Fibroblast of the aortic adventitia (primary cell): ENCODE measurements around the gene ECE1. TPM values are rescaled to one million over a fixed set of nuclear protein-coding genes. Genes with fewer than 3 reads are reported as not detected.
"Not testable (repeated sequence)": the region's sequence is repeated elsewhere in the genome, so short reads cannot be mapped to it uniquely, and the experiment has no call there.

Source experiments
- DNase-seq: peaks from one replicate; pipeline ENCODE4 v3.0.0-alpha.2; 2010; ENCODE audit warnings: low read depth
- H3K4me3 ChIP-seq: 2 replicates; pipeline ENCODE4 v1.5.1; 2011; ENCODE audit warnings: low read depth, mild to moderate bottlenecking, control low read depth, low read length, moderate library complexity
- CTCF ChIP-seq: IDR thresholded peaks from 2 replicates; pipeline ENCODE4 v1.5.1; 2011; ENCODE audit warnings: mild to moderate bottlenecking, low read length, control low read depth, inconsistent platforms; ENCODE audit not compliant: insufficient read depth
- total RNA-seq: library from RNA; depleted of rRNA; stranded (reverse); fragments of >200 nt; gene quantifications from 2 replicates; pipeline ENCODE4 v1.2.3, GENCODE V29; 2012; ENCODE audit warnings: low replicate concordance

ECE1 gene
- total RNA-seq, 1 donor = 90.4 TPM

DNA sequence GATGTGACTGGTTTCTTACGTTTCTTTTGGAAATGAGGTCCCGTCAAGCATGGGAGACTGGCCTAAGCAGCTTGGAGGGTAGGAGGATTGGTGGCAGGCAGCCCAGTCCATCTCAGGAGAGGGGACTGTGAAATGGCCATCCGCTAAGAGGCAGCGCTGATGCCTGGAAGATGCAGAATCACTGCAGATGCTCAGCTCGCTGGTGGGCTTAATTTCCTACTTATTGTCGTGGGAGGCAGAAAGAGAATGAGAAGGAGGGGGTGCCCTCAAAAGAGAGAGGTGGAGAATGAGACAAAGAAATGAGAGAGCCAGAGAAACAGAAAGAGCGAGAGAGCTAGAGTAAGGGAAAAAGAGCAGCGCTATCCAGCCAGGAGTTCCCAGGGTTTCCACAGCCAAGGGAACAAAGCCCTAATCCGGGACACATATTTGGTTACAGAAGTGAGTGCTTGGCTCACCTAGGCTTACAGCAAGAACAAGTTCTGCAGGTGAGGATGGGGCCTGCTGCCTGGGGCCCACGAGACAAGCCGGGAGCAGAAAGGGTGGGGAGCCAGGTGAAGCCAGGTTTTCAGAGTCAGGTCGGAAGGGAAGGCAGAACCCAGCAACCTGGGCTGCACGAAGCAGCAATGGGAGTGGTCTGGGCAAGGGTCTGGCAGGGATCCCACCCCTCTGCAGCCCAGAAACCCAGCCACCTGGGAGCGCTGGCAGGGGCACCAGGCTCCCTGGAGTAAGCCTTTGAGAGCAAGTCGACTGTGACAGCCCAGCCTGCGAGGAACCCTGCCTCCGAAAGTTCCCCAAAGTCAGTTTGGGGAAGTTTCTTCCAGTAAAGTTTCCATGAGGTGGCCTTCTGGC is 5.8 kb downstream of the ECE1 start:
- TF ChIP-seq CTCF = no peak
- no peak overlapping the region for H3K4me3 ChIP-seq
- DNase-seq = no peak

GRCh38 chr1:21283524-21283923 is 6.7 kb downstream of the ECE1 start:
- TF ChIP-seq CTCF = no peak
- H3K4me3 ChIP-seq = no peak overlapping the region
- no peak for DNase-seq

DNA sequence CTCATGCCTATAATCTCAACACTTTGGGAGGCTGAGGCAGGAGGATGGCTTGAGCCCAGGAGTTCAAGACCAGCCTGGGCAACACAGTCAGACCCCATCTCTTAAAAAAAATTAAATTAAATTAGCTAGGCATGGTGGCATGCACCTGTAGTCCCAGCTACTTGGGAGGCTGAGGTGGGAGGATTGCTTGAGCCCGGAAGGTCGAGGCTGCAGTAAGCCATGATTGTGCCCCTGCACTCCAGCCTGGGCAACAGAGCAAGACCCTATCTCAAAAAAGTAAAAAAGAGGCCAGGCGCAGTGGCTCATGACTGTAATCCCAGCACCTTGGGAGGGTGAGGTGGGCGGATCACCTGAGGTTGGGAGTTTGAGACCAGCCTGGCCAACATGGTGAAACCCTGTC is 8.2 kb downstream of the ECE1 start:
- not testable (repeated sequence) for DNase-seq, H3K4me3 ChIP-seq

- H3K4me3 ChIP-seq = no peak overlapping the region
- no peak for DNase-seq
- TF ChIP-seq CTCF = no peak
These were observed 9.8 kb downstream of the ECE1 start for GRCh38 chr1:21280482-21280881.

GRCh38 chr1:21280011-21280471 is 10.2 kb downstream of the ECE1 start:
- peak; percentile 60 for DNase-seq

DNA sequence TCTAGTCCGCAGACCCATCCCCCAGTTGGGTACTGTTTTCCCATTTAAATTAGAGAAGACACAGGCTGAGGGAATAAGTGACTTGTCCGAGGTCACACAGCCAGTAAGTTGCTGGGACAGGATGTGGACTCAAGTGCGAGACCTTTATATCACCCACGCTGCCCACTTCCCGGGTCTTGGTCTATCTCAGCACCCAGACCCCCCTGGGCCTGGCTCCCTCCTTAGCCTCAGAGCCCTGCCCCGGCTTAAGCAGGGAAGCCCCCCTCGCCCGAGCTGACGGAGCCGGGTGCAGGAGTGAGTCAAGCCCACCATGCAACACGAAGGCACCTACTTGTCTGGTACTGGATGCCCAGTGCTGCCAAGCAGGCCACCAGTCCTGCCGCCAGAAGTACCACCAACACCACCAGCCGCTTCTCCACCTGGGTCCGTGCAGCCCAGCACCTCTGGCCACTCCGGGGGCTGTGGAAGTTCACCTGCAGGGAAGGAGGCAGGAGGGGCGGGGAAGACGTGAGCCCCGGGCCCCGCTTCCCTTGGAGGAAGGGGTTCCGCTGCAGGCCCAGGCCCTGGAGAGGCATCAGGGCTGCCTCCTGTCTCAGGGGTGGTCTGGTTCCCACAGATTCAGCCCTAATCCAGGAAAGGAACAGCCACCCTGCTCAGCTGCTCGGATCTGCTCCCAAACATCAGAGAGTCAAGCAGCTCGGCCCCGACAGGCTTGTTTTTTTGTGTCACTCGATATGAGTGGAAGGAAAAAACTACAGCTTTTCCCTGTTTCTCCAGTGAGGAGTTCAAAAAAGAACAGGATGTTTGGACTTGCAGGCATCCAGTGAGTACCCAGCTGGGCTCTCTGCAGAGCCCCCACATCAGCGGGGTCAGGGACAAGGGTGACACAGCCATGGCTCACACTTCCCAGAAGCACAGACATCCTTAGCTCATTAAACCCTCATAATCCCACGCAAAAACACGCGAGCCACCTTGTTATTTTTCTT is 11.1 kb downstream of the ECE1 start:
- DNase-seq = no peak
- H3K4me3 ChIP-seq = no peak overlapping the region
- no peak for TF ChIP-seq CTCF

More at GRCh38 chr1:21280011-21280471, 10.2 kb downstream of the ECE1 start:
- no peak overlapping the region for H3K4me3 ChIP-seq
- TF ChIP-seq CTCF = no peak
